Breast epithelium (tissue), 3 donors: ENCODE results near the gene PLAAT4.

Experiments
- CTCF ChIP-seq, 3 donors: fragments of 450-650 bp; IDR thresholded peaks; one replicate each; pipeline ENCODE4 v1.5.1; 2016 to 2017; ENCODE audit warnings: antibody characterized with exemption in 3 of 3, mild to moderate bottlenecking in 3 of 3, moderate library complexity in 3 of 3
- POLR2A ChIP-seq: fragments of 450-650 bp; IDR thresholded peaks from one replicate; pipeline ENCODE4 v1.6.1; 2016; ENCODE audit warnings: antibody characterized with exemption, mild to moderate bottlenecking, moderate library complexity

GRCh38 chr11:63488789-63489188, 47.8 kb upstream of the PLAAT4 start:
- TF ChIP-seq CTCF (IDR thresholded peaks at IDR 0.05) (no peak), POLR2A (no peak)
